ENCODE data around the gene FBXW4.

Gene FBXW4

DNA sequence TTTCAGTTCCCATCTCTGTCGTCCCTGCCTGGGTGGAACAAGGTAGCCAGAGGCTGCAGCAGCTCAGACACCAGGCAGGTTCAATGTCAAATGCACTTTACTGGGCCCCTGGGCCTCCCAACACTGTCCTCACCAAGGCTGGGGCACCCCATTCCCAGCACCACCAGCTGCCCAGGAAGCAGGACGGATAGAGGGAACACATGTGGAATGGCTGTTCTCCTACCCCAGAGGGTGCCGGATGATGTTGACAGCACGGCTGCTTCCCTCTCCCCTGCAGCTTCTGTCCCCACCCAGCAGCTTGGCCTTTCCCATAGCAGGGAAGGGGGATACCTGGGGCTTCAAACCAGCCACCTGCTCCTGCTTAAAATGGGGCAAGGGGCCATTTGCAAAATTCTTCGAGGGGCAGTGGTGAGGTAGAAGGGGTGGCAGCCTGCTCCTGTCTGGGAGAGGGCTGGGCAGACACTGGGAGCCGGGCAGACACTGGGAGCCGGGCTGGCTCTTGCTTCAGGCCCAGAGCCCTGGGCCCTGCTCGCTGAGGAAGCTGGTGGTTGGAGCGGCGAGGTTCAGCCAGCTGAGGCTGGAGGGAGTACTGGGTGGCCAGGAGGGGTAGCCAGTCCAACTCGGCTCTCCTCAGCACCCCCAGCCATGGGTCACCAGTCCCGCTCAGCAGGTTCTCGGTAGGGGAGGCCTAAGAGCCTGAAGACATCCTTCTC, 116.0 kb downstream of the FBXW4 start:
- no peak for DNase-seq

DNA sequence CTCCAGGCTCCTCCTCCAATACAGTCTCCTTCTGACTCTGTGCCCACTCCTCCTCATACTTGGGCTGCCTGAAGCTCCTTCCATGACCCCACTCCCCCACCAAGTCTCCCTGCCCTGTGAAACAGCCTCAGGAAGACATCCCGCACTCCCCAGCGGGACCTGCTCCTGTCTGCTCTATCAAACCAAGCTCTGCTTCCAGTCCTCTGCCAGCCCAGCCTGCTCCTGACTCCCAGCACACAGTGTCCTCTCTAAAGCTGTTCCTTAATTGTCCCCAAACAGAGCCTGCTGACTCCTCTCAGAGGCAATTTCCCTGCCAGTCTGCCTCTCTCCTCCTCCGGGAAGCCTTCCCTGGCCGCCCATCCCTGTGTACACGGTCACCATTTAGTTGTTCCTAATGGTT, 116.8 kb downstream of the FBXW4 start:
- DNase-seq: no peak

DNA sequence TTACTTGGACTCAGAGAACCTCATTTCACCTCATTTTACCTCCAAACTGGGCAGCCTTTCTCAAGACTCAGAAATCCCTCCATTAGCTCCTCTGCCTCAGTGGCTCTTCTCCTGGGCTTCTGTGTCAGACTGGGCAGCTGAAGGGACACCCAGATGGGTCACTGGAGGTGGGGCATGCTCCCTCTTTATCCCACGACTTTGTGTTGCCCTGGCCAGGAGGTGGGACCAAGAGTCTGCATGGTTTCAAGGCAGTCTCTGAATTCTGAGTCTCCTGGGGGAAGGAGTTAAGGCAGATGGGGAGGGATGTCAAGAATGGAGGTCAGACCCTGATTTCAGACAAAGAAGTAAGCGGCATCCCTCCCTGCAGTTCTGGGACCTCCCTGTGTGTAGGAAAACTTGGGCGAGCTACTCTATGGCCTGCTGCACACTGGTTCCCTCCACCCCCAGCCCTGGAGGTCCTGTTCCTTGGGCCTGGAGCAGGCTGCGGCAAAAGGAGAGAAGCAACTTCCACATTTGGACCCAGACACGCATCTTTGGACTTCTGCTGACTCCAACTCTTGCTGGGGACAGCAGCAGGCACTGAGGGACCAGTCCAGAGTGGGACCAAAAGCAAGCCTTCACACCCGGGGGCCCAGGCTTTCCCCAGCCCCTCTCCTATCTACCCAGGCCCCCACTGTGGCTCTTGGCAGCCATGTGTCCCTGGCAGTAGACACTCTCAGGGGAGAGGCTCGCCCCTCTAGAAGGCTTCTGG, 117.7 kb downstream of the FBXW4 start:
- no peak for DNase-seq

DNA sequence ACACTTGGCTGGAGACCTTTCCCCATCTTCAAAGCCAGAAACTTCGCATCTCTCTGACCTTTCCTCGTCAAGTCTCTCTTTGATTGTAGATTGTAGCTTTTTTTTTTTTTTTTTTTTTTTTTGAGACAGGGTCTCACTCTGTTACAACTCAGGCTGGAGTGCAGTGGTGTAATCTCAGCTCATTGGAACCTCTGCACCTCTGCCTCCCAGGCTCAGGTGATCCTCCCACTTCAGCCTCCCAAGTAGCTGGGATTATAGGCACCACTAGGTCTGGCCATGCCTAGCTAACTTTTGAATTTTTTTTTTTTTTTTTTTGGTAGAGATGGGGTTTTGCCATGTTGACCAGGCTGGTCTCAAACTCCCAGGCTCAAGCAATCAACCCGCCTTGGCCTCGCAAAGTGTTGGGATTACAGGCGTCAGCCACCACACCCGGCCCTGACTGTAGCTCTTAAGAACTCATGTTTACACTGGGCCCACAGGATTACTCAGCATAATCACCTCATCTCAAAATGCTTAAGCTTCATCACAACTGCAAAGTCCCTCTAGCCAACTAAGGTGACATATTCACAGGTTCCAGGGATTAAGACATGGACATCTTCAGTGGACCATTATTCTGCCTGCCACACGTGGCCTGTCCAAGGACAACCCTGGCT, 118.6 kb downstream of the FBXW4 start:
- DNase-seq: no peak

DNA sequence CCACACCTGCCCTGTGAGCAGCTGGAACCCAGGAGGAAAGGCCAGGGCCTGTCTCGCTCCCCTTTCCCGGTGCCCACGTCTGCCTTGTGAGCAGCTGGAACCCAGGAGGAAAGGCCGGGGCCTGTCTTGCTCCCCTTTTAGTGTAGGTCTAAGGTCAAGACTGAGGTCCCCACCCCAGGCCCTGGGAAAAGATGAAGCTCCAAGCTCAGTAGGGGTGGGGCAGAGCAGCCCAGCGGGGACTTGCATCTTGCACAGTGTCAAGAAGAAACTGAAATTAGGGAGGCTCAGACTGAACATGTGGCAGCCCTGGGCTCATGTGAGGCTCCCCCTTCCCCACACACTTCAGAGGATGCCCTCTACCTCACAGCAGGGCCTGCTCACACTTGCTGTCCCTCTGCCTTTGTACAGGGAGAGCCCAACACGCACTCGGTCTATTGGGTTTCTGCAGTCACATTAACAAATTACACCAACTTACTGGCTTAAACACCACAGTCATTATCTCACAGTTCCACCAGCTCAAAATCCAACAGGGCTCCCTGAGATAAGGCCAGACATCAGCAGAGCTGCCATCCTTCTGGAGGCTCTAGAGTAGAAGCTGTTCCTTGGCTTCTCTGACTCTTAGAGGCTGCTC, 119.3 kb downstream of the FBXW4 start:
- no peak for DNase-seq

DNA sequence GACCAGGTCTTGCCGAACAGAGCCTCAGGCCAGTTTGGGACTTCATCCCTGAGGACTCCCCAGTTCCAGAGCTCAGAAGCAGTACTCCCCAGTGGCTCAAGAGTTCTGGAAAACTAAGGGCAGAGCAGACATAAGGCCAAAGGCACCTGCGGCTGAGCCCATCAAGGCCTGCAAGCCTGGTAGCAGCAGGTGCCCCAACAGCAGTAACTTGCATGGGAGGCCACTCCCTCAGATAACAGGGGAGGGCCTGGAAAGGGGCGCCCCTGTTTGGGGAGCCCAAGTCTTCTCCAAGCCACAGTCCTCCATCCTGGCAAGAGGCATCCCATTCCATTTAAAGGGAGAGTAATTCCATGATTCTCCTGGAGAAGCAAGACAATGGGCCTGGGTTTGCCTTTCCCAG, 119.9 kb downstream of the FBXW4 start:
- DNase-seq: no peak

DNA sequence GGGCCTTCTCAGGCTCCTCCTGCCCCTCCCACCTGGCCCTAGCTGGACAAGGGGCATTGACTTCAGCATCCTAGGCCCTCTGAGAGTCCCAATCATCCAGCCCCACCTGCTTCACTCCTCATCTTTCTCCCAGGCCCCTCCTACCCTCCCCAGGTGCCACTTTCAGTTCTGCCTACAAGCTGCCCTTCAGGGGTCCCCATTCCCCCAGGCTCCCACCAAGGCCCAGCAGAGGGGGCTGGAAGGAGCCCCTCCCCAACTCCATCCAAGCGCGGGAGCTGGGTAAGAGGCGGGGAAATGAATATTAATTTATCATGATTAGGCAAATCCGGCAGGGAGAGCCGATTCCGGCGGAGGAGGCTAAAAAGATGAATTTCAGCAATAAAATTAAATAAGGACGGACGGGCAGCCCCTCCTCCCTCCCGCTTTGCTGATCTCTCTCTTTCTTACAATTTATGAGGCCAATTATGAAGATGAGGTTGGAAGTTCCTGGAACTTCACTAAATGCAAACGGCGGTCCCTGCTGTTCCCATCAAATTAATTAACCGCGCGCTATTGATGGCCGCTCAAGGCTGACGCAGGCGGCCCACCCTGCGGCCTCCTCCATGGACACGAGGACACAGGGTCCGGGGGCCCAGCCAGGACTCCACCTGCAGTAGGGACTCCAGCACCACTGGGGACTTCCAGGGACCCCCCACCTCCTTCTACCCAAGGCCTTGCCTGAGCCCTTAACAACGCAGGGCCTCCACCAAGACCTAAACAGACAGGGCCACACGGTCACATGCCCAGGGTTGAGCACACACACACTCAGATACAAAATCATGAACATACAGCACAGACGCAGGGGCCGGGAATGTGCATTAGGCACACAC, 120.9 kb downstream of the FBXW4 start:
- DNase-seq: no peak

DNA sequence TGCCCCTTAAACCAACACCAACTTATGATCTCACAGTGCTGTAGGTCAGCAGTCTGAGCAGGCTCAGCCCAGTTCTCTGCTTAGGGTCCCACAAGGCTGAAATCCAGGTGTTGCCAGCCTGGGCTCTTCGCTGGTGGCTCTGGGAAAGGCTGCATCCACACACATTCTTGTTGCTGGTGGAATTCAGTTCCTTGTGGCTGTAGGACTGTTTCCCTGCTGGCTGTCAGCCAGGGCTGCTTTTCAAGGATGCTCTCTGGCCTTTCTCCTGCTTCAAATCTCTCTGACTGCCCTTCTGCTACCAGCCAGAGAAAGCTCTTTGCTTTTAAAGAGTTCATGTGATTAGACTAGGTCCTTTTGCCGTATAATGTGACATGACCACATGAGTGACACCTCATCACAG, 122.2 kb downstream of the FBXW4 start:
- DNase-seq: no peak

DNA sequence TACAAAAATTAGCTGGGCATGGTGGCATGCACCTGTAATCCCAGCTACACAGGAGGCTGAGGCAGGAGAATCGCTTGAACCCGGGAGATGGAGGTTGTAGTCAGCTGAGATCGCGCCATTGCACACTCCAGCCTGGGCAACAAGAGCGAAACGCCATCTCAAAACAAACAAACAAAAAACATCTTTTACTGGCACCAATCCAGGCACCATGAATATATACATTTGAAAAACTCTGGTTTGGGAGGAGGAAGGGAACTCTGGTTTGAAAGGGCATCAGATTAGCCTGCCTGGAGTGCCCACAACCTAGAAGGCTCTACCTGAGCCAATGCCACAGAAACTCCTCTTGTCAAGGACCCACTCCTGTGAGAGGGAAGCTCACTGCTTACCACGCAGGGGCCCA, 122.8 kb downstream of the FBXW4 start:
- no peak for DNase-seq

DNA sequence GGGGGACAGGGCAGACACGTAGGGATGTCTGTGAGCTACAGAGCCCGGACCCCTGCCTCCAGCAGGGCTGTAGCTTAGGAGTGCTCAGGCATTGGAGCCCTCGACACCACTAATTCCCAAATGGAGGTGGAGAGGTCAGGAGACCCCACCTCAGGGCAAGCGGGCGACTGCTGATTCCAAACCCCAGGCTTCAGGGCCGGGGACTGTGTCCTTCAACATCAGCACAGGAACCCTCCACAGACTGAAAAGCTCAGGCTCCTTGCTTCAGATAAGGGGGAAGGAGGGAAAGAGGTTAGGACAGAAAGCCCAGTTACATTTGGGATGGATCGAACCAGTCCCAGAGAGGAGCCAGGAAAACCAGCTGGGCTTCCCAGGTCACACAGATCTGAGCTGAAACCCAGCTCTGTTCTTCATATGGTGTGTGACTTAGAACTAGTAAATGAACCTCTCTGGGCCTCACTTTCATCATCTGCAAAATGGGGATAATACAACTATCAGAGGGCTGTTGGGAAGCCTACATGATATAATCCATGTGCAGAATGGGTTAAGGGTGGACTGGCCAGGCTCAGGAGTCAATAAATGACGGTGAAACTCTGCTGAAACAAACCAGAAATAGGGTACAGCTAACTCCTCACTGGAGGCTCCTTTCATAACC, 123.6 kb downstream of the FBXW4 start:
- no peak for DNase-seq

DNA sequence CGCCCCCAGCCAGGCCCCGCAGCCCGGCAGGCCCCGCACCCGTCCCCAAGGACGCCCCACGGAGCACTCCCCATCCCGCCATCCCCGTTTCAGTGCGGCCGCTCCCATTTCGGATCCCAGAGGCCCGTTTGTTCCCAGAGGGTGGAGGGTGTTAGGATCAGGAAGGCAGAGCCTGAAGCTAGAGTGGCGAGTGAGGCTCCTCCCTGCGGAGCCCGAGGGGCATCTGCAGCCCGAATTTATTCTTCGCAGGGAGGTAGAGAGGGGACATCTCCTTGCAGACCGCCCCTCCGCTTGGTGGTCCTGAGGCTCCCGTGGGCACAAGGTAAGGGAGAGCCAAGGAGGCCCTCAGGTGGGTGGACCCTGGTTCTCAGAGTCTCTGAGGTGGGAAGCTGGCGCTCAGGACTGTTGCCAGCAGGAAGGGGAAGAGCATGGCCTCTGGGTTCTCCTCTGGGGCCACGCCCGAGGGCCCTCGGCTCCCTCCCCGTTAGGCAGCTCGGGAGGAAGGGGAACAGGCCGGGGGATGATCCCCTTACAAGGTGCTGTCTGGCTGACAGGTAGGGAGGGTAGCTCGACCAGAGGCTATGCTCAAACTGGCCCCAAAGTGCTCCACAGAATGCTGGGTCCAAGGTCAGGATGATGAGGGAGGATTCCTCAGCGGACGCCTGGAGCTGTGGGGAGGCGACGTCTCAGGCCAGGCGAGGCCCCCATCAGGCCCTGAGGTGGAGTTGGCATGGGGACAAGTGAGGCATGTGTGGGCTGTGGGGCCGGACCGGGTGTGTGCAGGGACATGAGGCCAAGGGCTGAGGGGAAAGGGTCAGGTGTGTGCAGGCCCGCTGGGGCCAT, 124.3 kb downstream of the FBXW4 start:
- no peak for DNase-seq

DNA sequence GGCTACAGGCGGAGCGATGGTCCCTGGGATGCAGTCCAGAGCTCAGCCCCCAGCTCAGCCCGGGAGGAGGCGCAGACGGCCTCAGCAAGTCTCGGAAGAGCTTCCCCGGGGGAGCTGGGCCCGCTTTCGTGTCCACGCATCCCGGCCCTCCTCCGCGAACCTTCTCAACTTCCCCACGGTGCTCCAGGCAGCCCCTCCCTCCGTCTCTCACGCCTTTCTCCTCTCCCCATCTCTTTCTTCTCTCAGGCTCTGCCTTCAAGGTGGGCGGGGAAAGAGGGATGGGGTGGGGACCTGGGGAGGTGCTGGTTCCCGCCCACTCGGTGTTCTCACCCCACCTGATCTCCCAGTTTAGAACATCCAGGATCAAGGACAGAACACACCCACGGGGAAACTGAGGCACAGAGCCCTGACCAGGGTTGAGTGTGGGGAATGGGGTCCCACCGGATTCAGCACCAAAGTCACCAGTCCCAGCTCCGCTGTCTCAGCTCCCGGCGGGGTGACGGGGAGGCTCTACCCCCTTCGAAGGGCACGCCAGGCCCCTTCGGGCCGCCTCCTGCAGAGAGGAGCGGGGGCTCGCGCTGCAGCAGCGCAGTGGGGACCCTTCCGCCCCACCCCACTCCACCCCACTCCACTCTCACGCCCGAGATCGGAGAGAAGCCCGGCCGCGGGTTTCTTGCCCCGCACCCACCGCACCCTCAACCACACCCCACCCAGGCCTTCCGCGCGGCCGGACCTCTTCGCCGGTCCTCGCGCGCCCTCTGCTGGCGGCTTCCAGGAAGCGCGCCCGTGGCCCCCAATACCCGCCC, 125.1 kb downstream of the FBXW4 start:
- peak; percentile 80 to 83 for DNase-seq

DNA sequence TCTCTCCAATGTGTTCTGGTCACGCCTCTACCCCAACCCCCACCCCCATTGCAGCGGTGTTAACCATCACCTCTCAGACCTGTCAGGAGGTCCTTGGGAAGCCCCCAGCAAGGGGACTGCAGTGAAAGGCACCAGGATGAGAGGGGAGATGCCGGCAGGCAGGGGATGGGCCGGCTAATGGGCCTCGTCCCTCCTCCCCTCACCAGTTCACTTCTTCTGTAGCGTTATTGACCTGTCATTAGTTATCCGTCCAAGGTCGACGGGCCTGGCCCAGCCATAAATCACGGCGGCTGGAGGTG, 125.7 kb downstream of the FBXW4 start:
- no peak for DNase-seq

DNA sequence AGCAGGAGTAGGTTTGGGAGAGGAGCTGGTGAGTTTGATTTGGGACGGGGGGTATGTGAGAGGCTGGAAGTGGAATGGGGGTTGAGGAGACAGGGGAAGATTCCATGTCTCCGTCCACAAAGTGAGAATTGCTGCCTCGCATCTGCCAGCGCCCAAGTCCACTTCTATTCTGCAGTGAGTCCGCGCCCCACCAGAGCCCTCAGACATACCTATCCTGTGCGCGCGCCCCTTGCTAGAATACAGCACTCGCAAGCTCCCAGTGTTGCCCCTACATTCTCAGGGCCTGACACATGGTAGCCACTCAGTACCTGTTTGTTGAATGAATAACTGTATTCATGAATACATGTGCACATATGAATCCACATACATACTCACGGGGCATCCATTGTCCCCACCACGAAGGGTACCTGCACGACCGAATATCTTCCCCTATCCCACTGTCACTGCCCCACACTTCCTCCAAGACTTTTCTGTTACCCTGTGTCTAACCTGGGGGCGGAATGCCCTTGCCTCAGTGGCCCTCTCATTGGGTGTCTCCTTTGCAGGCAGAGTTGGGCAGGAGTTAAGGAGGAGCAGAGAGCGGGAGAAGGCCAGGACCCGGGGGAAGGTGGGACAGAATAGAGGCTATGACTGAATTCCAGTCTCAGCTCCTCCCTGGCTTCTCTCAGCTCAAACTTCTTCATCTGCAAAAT, 126.8 kb downstream of the FBXW4 start:
- DNase-seq: no peak

DNA sequence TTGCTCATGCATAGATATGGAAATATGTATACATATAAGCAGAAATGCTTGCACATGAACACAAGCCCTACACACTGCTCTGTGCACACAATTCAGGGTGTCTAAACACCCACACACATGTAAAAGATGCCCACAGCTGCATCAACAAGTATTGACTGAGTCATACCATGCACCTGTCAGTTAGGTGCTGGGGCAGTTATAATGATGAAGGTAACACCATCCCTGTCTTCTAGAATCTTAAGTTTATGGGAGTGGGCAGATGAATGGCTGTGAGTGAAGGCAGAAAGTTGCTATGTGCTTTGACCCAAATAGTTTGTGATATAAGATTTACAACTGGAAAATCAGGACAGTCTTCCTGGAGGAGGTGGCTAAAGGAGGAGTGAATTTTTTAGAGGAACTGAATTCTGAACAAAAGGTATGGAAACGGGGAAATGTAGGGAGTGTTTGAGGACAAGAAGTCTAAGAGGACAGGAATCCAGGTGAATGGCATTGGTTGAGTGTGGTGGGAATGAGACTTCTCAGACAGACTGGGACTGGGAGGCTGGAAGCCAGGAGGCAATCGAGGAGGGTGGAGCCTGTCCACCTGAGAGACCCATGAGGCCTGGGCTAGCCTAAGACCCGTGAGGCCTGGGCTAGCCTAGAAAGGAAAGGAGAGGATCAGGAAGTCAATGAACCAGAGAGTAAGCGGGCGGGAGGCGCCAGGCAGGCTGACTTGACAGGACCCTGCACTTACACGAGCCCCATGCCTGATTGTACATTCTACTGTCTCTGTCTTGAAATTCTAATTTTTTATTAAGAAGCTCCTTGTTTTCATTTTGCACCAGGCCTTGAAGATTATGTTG, 127.6 kb downstream of the FBXW4 start:
- DNase-seq: no peak

DNA sequence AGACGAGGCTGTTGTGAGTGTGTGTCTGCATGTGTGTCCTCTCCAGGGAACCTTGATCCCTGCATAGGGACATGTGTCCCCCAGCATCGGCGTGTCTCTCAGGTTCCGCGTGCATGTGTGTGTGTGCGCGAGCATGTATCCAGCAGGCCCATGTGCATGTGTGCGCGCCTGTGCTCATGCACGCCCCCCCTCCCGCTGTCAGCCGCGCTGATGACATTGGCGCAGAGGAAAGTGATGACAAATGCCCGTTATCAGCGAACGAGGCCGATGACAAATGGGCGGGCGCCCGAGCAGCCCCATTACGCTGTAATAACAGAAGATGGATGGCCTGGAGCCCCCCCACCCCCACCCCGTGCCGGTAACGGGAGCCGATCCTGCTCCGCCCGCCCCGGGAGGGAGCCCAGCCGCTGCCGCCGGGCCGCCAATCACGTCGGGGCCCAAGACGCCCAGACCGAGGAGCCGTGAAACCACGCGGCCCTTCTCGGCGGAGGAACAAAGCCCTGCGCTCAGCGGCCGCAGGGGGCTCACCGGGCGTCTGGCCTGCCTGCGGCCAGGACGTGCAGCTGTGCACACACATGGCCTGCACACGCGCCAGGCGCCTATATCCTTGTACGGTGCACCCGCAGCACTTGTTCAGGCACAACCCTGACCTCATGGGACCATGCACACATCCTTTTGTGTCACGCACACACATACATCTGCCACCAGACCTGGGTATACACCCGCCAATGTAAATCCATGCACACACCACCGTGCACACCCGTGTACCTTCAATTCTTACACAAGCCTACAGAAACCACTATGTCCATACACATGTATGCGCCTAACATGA, 128.4 kb downstream of the FBXW4 start:
- DNase-seq: no peak

DNA sequence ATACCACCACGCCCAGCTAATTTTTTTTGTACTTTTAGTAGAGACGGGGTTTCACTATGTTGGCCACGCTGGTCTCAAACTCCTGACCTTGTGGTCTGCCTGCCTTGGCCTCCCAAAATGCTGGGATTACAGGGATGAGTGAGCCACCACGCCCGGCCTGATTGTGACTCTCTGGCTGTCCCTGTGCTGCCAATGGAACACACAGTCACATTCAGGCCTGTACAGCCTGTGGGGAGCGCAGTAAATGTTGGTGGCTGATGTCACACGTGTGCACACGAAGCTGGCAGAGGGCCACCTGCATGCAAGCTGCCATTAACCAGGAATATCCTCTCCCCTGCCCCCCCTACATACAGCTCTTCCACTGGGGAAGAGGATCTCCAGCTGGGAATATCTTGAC, 129.0 kb downstream of the FBXW4 start:
- DNase-seq: no peak

DNA sequence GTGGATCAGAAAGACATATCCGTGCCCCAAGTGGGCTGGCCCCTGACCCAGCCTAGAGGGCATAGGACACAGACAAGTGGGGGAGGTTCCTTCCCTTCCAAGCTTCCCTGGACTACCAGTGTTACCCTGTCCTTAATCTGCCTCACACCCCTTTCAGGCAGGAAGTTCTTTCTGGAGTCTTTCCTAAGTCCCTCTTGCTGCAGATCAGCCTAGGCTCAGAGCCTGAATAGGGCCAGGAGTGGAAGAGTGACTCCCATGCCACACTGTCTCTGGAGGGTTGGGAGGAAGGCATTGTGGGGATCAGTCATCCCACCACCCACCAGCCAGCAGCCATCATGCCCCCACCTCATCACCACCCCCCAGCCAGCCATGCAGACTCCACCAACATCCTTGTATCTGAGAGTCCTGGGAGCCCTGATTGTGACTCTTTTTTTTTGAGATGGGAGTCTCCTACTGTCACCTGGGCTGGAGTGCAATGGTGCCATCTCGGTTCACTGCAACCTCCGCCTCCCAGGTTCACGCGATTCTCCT, 129.5 kb downstream of the FBXW4 start:
- no peak for DNase-seq

Data from activated CD4-positive, alpha-beta T cell treated with anti-CD3 and anti-CD28 coated beads, Interleukin-2, amount 50 U/mL, for 48 hours (primary cell).